HG02981 (cell line): ENCODE data around the gene NRG2.

Experiments
- ATAC-seq: cut with Tn5 transposase; IDR thresholded peaks from one replicate; pipeline ENCODE4 v1.9.1; 2021; ENCODE audit warnings: mild to moderate bottlenecking, moderate library complexity; ENCODE audit not compliant: unreplicated experiment

The NRG2 gene

DNA sequence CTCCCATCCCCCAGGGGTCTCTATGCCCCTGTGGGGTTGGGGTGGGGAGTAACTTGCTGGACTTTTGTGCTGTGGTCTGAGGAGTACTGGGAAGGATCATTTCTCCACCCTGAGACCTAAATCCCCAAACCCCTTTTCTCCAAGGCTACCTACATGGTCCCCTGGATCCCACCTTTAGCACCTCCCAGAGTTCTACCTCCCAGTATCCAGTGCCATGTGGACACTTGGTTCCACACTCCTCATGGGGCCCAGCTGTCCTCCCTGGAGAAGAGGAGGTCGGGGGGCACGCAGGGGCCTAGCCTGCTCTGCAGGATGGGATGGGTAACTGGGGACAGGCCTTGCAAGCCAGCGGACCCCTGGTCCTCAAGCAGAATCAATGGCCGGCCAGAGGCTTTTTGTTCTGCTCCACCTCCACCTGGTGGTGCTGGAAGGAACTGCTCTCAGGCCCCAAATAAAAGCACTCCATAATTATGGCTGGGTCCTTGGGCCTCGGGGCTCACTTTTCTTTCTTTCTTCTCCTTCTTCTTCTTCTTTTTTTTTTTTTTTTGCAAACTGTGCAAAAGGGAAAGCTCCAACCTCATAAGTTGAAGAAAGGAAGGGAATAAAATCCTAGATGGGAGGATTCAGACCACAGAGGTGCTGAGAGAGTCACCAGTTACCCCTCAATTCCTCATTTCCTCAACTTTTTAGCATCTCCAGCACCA lies 179.1 kb downstream of the NRG2 start:
- no peak for ATAC-seq

DNA sequence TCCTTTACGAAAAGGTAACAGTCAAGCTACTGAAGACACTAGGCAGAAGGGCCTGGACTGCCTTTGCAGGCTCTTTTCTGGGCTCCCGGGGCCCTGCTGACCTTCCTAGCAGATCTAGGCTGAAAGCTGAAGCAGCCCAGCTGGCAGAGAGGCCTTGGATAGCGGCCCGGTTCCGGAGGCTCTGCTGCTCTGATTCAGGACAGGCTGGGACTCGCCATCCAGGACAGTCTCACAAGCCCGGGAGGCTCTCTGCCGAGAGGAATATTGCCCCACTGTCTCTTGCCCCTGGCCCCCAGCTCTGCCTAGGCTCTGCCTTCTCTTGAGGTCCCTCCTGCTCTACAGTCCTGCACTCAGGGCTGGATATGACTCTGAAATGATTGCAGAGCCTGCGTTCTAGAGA lies 179.7 kb downstream of the NRG2 start:
- no peak for ATAC-seq

DNA sequence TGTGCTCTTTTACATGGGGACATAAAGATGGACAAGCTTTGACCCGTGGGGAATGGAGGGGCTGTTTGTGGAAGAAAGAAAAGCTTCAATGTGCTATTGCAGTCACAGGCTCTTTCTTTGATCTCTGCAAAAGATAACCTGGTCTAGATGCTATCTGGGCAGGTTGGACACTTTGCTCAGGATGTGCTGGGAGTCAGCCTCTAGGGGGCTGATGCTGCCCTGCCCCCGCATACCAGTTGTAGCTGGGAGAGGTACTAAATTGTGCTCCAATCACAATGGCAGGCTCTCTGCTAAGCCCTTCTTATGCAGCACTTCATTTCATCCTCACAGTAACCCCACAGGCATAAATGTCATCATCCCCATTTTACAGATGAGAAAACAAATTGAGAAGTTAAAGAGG lies 180.3 kb downstream of the NRG2 start:
- ATAC-seq: no peak

DNA sequence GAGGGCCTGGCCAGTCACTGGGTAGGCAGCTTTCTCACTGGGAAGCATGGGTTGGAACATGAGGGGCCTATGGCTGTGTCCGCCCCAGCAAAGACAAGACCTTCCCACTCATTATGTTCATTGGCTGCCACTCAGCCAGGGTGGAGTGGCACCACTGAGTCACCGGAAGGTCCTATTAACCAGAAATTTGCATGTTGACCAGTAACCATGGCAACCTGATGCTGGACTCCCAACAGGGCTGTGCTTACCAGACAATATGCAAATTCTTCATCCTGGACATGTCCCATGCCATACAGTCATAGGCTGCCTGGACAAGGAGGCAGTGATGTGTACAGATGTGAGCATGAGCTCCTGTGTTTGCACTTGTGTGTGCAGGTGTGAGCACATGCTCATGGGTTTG lies 180.8 kb downstream of the NRG2 start:
- no peak for ATAC-seq

DNA sequence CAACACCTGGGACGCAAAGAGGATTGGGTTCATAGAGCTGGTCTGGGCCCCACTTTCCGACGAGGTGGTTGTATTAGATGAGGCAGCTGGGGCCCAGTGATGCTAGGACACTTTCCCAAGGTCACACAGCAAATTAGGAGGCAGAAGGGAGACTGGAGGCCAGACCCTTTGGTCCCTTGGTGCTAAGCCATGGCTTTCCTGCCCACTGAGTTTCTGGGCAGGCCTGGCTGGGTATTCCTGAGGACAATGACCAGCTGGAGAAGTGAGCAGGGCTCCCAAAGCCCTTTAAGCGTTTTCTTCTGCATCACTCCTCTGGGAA lies 181.3 kb downstream of the NRG2 start:
- no peak for ATAC-seq

DNA sequence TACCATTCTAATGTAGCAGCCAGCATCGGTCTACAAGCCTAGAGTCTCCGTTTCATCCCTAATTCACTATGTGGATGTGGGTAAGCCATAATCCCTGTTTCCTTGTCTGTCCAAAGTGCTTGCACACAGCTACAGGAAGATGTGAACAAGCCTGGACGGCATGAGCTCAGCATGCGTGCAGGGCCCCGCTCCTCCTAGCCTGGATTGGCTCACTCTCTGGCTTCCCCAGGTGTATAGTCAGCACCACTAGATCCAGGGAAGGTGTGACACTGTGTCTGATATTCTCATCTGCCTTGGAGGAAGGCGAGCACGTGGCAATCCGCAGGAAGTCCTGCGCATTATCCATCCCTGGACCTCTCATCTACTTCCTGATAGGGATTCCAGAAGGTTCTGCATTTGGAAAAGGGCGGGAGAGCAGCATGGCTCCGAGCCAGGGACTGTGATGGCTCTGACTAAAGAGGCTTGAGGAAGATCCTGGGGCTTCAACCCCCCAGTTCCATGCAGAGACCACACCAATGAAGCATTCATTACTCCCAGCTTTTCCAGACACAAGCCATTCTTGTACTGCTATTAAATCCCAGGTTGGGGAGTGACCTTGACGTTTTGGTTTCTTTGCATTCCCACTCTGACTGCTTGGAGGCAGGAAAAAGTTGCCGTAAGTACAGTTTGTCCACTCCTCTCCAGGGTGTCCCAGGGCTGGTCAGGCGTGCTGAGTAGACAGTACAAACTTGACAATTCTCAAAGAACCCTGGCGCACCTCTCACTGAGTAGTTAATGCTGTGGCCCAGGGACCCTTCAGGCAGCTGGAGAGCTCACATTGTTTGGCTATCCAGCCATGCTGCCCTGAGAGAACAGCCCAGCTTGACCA lies 181.8 kb downstream of the NRG2 start:
- ATAC-seq: no peak

DNA sequence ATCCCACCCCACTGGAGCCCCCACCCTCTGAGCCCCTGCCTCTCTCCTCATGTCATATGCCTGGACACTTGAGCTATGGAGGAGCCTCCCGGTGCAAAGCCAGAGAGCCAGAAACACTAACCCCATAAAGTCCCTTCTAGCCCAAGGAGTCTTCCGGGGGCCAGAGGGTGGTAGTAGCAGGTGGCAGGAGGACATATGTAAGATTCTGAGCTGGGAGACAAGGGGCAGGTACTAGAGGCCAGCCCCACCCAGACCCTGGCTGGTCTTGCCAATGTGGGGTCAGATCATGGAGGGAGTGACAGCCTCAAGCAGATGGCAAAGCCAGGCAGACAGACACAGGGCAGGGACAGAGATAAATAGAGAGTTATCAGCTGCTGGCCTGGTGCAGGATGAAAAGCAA lies 184.1 kb downstream of the NRG2 start:
- no peak for ATAC-seq

DNA sequence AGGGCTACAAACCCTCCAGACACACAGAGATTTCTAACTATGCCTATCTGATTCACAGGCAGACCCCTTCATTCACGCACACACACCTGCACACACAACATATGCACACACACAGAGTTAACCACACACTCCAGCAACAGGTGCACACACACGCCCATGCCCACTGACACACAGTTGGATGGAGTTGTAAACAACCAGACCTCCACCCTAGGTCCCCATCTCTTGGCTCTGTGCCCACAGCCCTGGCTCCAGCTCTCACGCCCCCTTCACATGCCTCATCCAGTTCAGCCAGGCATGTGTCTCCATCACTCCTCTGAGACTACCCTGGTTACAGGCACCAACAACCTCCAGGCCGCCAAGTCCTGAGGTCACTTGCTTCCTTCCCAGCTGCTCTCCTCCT lies 186.4 kb downstream of the NRG2 start:
- ATAC-seq: no peak

DNA sequence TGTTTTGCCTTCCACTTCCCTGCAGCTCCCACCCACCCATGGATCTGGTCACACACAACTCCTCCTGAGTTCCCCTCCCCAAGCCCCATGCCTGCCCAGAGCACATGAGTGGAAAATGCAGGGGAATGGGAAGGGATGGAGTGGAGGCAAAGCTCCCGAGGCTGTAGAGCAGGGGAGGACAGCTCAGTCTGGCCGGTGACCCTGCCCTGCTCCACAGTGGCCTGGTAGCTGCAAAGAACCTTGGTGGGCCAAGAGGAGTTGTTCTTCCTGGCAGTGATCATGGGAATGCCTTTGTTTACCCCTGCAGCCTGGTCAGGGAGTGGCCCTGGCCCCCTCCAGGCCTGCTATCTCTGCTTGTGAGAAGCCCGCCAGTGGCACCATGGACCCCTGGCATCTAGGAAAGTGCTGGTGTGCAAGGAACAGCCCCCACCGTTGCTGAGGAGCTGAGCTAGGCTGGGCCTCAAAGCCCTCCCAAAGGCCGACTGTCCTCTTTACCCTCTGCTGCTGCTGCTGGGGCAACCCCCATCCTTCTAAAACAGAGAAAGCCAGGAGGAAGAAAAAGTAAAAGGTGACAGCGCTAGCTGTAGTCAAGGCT lies 187.1 kb downstream of the NRG2 start:
- no peak for ATAC-seq

DNA sequence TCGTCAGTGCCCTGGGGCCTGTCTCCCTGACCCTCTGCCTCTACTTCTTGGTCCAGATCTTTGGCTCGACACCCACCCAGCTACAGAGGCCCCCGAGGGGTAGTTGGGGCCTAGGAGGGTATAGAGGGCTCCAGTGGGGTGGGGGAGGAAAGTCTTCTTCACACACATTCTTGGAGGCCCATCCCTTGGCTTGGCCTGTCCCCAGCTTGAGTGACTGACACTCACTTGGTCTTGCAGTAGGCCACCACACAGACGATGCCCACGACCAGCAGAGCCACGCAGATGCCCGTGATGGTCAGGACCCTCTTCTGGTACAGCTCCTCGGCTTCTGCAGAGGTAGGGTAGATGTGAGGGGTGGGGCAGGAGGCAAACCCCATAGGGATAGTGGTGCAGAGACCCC lies 187.6 kb downstream of the NRG2 start:
- ATAC-seq: no peak

DNA sequence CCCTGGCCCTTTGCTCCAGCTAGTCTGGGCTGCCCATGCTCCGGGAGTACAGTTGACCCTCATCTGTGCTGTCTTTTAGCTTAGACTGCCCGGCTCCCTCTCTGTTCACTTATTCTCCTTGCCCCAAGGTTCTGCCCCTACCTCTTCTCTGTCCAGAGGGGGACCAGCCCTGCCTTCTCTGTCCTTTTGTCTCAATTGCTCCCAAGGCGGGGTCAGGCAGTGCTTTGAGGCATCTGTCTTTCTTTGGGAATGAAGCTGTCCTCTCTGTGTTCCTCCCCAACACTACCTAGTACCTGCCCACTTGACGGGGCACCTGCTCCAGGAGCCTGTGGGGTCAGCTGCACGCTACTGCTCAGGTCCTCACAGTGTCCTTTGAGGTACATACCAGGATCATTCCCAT lies 188.1 kb downstream of the NRG2 start:
- no peak for ATAC-seq

DNA sequence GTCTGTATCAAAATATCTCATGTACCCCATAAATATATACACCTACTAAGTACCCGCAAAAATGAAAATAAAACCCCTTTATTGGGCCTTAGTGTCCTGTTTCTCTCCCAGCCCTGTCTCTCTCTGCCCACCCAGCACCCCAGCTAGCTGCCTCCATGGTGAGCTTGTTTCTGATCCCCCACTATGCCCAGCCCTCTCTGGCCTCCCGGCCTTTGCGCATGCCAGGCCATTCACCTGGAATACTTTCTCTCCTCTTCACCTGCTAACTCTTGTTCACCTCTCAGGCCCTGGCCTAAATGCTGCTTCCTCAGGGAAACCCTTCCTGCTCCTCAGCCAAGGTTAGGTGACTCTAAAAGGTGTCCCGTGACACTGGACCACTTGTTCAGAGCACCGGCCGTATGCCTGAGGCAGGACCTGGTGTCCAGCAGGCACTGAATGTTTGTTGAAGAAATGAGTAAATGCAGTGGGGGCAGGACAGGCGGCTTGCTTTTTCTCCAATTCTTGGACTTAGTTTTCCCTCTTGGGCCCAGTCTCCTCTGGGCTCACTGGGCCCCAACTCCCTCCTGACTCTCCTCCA lies 189.0 kb downstream of the NRG2 start:
- no peak for ATAC-seq

DNA sequence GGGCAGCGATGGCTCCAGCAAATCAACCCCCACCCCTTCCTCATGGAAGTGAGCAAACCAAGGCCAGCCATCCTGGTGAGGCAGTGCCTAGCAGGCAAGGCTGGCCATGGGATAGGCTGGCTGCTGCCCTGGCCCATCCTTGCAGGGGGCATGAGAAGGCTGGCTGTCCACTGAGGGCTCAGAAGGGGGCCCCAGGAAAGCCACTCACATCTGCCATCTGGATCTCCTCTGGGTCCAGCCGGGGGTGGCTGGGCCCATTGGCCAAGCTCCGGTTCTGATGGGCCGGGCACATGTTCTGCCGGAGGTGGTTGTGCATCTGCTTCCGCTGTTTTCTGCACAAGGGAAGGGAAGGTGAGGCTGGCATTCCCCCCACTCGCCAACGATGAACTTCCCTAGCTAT lies 190.4 kb downstream of the NRG2 start:
- ATAC-seq: no peak

DNA sequence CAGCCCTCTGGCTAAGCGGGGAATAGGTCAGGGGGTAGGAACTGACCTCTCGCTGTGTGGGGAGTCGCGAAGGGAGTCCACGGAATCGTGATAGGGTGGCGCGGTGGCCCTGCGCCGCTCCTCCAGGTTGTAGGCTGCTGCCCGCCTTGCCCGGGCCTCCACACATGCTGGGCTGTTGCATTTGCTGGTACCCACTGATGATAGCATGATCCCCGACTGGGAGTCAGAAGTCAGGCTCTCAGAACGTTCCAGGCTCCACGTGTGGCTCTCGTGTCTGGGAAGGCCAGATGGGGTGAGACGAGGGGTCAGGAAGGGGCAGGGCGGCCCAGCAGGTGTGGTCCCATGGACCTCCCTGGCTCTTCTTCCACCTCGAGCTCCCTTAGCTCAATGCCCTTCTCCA lies 191.5 kb downstream of the NRG2 start:
- ATAC-seq: no peak

DNA sequence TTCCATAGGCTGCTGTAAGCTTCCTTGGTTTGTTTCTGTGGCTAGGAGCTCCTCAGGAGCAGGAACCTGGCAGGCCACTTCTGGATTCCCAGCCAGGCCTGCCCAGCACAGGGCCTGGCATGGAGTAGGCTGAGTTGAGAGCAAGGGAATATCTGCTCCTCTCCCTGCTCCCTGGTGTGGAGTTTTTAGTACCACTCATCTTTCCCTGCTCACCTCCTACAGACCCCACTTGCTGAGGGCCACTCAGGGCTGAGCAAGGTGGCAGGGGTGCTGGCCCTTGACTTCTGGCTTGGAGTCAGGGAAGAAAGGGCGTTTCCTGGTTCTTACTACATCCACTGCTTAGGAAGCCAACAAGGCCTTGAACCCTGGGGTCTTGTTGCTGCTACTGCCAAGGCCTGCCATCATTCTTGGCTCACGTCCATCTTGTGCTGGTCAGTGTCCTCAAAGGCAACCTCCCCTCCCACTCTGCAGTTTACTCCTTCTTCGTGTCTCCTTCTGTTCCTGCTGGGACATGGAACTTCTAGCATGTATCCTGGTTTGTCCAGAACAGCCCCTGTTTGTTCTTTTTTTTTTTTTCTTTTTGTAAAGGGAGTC lies 192.6 kb downstream of the NRG2 start:
- ATAC-seq: no peak

DNA sequence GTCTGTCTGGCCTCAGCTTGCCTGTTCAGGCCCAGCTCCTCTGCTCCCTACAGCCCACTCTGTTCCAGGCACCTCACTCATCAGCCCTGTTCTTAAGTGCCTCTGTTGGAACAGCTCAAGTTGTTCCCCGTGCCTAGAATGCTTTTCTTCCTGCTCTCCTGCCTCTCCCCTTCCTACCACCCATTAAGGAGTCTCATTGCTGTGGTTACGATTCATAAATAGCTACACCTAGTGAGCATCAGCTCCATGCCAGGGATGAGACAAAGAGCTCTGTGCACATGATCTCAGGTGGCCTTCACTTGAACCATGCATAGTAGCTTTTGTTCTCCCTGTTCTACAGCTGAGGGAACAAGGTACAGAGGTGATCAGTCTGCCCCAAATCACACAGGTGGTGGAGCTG lies 193.2 kb downstream of the NRG2 start:
- no peak for ATAC-seq

DNA sequence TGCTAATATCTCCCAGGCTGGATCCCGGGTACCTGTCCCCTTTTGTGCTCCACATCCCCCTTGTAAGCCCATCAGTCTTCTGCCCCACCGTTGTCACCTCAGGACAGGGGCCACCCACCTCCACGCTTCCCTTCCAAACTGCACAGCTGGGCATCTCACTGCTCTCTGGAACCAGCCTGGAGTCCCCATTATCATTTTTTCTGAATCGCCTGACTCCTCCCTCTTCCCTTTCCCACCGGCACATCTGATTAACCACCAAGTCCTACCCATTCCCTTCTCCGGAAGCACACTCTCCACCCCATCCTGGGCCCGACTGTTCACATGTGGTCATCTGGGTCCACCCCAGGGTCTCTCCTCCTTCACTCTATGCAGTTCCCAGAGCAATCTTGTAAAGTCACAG lies 193.6 kb downstream of the NRG2 start:
- ATAC-seq: no peak

DNA sequence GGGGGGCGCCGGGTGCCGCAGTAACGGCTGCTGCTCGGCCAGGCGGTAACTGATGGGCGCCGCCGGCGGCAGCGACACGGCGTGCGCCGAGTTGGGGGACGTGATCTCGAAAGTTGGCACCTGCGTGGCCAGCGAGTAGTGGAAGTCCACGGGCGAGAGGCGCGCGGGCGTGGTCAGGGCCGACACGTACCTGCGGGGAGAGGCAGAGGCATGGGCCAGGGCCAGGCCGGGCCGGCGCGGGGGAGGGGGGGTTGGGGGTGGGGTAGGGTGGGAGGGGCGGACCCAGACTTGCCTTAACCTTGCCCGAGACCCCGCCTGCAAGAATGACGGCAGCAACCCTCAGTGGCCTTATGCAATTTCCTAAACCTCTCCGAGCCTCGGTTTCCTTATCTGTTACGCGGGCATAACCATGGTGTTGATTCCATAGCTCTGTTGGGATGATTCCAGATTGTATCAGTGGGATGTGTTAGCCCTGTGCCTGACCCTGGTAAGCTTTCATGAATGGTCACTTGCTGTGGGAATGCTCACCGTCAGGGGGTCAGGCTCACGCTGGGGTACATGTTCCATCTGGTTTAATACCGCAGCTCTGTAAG lies 194.5 kb downstream of the NRG2 start:
- ATAC-seq: peak; percentile 8

DNA sequence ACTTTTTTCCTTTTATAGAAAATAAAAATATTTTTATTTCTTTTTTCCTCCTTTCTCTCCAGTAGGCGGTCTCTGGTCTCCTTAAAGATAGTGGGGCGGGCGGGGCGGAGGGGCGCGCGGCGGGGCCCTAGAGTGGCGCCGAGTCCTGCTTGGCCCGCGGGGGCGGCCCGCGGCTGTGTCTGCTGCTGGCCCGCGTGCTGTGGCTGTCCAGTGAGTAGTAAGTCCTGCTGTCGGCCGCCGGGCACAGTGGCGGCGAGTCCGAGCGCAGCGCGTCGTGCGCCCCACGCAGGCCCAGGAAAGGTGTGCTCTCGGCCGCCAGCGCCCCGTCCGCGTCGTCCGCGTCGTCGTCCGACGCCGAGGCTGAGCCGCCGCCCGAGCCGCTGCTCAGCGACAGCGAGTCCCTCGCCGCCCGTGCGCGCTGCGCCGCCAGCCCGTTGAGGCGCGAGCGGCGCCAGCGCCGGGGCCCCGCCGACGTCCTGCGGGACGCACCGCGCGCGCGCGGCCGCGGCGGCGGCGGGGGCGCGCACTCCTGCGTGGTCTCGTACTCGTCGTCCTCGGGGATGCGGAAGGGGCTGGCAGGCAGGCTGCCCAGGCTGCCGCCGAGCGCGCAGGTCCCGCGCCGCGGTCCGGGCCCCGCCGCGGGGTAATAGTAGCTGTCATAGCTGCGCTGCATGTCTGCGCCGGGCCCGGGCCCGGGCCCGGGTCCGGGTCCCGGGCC lies 195.2 kb downstream of the NRG2 start:
- peak; percentile 55 for ATAC-seq

DNA sequence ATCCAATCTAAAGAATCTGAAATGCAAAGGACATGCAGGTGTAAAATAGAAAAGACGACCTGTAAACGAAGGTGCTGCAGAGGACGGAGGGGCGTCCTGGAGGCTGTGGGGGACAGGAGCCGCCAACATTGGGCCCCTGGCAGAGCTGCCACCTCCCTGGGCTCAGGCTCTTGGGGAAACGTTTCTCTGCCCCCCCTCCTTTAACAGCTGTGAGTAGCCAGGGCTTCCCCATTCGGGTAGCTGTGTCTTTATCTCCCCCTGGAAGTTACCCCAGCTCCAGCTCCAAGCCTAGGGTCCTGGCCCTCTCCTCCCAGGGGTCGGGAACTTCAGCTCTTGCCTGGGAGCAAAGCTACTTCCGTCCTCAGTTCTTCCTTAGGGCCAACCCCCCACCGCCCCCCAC lies 196.0 kb downstream of the NRG2 start:
- no peak for ATAC-seq
